Left ventricle myocardium inferior (tissue), 1 donor: ENCODE data around the gene RNF138. TPM values are rescaled to one million over a fixed set of nuclear protein-coding genes. Genes with fewer than 3 reads are reported as not detected.

Source experiments
- DNase-seq: peaks from one replicate; pipeline ENCODE4 v3.0.0-alpha.2; 2020
- H3K27ac ChIP-seq: fragments of 200-600 bp; replicated peaks from 2 replicates; pipeline ENCODE4 v1.8.0; 2021
- H3K27me3 ChIP-seq: fragments of 200-600 bp; 2 replicates; pipeline ENCODE4 v1.8.0; 2021; ENCODE audit warnings: low read depth
- H3K36me3 ChIP-seq: fragments of 200-600 bp; 2 replicates; pipeline ENCODE4 v1.8.0; 2021
- H3K4me1 ChIP-seq: fragments of 200-600 bp; 2 replicates; pipeline ENCODE4 v1.8.0; 2021
- H3K4me3 ChIP-seq: fragments of 200-600 bp; 2 replicates; pipeline ENCODE4 v1.8.0; 2021; ENCODE audit warnings: mild to moderate bottlenecking, moderate library complexity
- H3K9me3 ChIP-seq: fragments of 200-600 bp; replicated peaks from 2 replicates; pipeline ENCODE4 v1.8.0; 2021
- CTCF ChIP-seq: fragments of 200-600 bp; IDR thresholded peaks from 2 replicates; pipeline ENCODE4 v1.8.0; 2021; ENCODE audit warnings: antibody characterized with exemption, mild to moderate bottlenecking, borderline replicate concordance
- intact Hi-C: fragments of 100-400 bp; cut with micrococcal nuclease; formaldehyde crosslinking; loops from one replicate; pipeline ENCODE4 v1.11.0; 2022
- total RNA-seq: library from RNA; stranded (reverse); fragmentation: NEBNext Ultra II Directional; extraction: Animal tissue kit (Norgen Biotek cat#: 25700); gene quantifications from one replicate; pipeline ENCODE4 v1.2.1, GENCODE V29; 2021
- donor health status: DM: no; HTN: yes; CAD: no; lungs with severe emphysema.

RNF138 gene
- total RNA-seq, 1 donor from 2014 or later = 7.1 TPM

- Histone ChIP-seq H3K27me3 (no peaks in the 10 kb centered on the region), H3K36me3 (no peaks in the 10 kb centered on the region), H3K4me1 (no peaks in the 10 kb centered on the region), H3K9me3 (no peaks in the 10 kb centered on the region), H3K27ac (no peak overlapping the region), H3K4me3 (no peak overlapping the region)
- DNase-seq = no peak
- intact Hi-C loops = no loop called here
- TF ChIP-seq CTCF = no peak
These were observed 48.2 kb downstream of the RNF138 start for GRCh38 chr18:32139835-32140283.

- intact Hi-C loops = no loop called here
- no peak overlapping the region for H3K27ac ChIP-seq
- no peaks in the 10 kb centered on the region for H3K36me3 ChIP-seq
- no peaks in the 10 kb centered on the region for H3K27me3 ChIP-seq
- no peak for TF ChIP-seq CTCF
- no peaks in the 10 kb centered on the region for H3K4me1 ChIP-seq
- no peak overlapping the region for H3K4me3 ChIP-seq
- peaks cover 11% of the 10 kb centered on the region for H3K9me3 ChIP-seq
- no peak for DNase-seq
These were observed 56.7 kb downstream of the RNF138 start for GRCh38 chr18:32148185-32148870.

GRCh38 chr18:32152705-32153448 lies 61.2 kb downstream of the RNF138 start:
- no peak overlapping the region for H3K4me3 ChIP-seq
- H3K27ac ChIP-seq = no peak overlapping the region
- intact Hi-C loops = loop anchor here (2.0 kb wide), 1 partner anchor 398 kb away; no protein-coding TSS in a partner anchor
- TF ChIP-seq CTCF = no peak
- peaks cover 11% of the 10 kb centered on the region for H3K9me3 ChIP-seq
- H3K36me3 ChIP-seq = no peaks in the 10 kb centered on the region
- no peaks in the 10 kb centered on the region for H3K4me1 ChIP-seq
- peaks cover 6% of the 10 kb centered on the region for H3K27me3 ChIP-seq
- no peak for DNase-seq

- Histone ChIP-seq H3K27me3 (peaks cover 6% of the 10 kb centered on the region), H3K36me3 (no peaks in the 10 kb centered on the region), H3K9me3 (no peaks in the 10 kb centered on the region), H3K4me3 (no peak overlapping the region), H3K27ac (no peak overlapping the region), H3K4me1 (peaks cover 4% of the 10 kb centered on the region)
- no peak for TF ChIP-seq CTCF
- intact Hi-C loops = no loop called here
- DNase-seq = no peak
These were observed 65.2 kb downstream of the RNF138 start for GRCh38 chr18:32156855-32157254.

GRCh38 chr18:32157580-32157979 lies 65.9 kb downstream of the RNF138 start:
- Histone ChIP-seq H3K36me3 (no peaks in the 10 kb centered on the region), H3K27me3 (peaks cover 6% of the 10 kb centered on the region), H3K9me3 (no peaks in the 10 kb centered on the region), H3K27ac (no peak overlapping the region), H3K4me1 (peaks cover 4% of the 10 kb centered on the region), H3K4me3 (no peak overlapping the region)
- DNase-seq = no peak
- intact Hi-C loops = no loop called here
- no peak for TF ChIP-seq CTCF
